Stimulated activated CD8-positive, alpha-beta memory T cell treated with anti-CD3 and anti-CD28 coated beads, Interleukin-2, amount 100 ng/mL, for 1 hour (primary cell): ENCODE data around the gene AFAP1.
"Not testable (repeated sequence)": the region's sequence is repeated elsewhere in the genome, so short reads cannot be mapped to it uniquely, and the experiment has no call there.

Experiments
- DNase-seq, 2 donors: peaks; one replicate each; pipeline ENCODE4 v3.0.0-alpha.2; 2020; ENCODE audit warnings: low read depth in 2 of 2

AFAP1 gene

DNA sequence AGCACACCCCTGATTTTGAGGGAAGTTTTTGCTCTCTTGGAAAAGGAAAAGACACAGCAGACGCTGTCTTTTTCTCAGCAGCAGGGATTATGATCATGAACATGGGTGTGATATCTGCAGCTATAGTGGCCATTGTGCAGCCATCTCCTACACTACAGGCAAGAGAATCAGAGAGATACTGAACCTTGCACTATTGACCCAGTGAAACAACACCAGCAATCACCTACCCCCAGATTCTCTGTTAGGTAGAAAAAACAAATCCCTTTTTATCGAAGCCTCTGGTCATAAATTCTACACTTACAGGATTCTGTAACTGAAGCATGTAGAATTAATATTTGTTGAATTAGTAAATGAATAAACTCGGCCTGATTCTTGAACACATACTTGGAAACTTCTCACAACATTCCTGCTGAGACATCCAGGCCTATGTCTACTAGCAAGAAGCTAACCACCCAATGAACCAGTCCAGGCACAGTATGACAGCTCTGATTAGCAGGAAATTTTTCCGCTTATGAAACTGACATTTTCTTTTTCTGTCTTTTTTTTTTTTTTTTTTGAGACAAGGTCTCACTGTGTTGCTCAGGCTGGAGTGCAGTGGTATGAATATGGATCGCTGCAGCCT lies 5.0 kb upstream of the AFAP1 start:
- no peak for DNase-seq

- not testable (repeated sequence) for DNase-seq
Observed at GRCh38 chr4:7943688-7944087, 4.0 kb upstream of the AFAP1 start.

DNA sequence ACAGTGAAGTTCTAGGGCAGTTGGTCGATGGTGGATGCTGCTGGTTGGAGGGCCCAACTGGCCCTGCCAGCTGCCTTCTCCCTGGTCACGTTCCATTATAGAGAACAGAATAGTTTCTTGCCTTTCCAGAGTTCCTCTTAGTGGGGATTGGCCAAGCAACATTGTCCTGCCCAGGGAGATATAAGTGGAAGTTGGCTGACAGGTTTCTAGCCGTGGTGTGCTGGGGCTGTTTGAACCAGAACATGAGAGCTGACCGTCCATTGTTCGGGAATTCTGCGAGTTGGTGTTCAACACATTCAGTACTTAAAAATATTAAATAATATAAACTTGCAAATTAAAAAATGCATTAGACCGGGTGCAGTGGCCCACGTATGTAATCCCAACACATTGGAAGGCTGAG lies 3.5 kb upstream of the AFAP1 start:
- DNase-seq = no peak

DNA sequence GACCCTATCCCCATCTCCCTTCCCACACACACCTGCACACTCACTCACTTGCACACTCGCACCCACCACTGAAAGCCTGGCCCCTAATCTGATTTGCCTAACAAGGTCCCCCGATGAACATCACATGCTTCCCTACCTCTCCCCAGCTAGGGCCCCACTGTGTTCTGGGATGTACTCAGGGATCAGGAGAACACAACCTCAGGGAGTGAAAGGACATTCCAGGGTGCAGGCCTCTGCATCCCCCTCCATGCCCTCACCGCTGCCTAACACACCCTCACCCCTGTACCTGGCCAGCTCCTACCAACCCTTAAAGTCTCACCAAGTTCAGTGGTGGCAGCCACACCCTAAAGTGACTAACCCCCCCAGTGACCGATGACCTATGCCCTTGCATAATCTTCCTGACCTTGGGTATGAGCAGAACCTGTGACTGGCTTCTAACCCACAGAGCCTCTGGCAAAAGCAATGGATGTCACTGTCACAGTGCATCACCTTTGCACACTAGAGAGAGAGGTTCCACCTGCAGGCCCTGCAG lies 2.4 kb upstream of the AFAP1 start:
- DNase-seq = no peak

DNA sequence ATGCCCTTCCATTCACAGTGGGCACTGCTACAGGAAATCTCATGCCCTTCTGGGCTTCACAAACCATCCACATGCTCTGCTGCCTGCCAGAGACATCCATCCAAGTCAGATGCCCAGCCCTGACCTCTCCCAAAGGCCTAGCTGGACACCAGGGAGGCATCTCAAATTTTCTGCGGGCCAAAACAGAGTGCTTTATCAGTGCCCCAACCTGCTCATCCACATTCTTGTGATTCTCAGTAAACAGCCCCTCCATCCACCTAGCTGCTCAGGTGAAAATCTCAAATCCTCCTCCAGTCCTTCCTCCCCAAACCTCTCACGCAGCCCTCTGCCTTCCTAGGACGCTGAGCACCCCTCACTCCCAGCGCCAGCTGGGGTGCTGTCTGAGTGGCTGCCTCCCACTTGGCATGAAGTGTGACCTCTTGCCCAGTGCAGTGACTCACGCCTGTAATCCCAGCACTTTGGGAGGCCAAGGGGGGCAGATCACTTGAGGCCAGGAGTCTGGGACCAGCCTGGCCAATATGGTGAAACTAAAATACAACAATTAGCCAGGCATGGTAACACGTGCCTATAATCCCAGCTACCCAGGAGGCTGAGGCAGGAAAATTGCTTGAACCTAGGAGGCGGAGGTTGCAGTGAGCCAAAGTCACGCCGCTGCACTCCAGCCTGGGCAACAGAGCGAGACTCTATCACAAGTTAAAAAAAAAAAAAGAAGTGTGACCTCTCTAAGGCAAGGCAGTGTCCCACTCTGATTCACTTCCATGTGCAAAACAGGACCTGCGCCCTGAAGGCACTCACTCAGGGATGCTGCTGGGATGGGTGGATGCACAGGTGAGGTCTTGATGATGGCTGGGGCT lies 1.7 kb upstream of the AFAP1 start:
- DNase-seq = no peak

DNA sequence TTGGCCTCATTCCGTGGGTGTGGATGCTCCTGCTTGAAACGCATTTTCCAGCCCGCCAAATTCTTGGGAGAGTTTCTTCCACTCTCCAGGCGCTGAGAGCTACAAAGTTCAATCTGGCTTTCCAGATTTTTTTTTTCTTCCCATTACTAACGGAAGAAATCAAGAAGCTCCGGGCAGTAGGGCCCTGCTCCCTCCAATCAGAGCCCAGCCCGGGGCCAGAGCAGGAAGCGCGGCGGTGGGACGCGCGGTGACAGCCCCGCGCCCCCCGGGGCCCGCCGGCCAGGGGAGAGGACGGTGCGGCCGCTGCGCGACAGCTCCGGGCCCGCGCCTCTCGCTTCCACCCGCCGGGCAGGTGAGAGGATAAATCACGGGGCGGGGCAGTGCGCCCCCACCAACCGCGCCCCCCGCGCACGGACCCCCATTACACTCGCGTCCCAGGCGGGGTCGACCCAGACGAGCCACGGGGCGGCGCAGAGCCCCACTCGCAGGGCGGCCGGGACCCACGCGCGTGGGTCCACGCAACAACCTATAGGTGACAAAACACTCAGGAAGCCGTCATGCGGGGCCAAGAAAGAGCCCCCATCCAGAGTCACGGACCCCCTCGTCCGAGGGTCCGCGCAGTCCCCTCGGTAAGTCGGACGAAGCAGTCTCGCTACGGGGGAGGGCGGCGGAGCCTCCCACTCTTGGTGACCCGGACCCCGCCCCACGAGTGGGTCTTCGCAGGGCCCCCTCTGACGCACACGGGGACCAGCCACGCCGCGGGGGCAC lies 868 bp downstream of the AFAP1 start:
- no peak for DNase-seq

GRCh38 chr4:7938266-7938608 lies 1.4 kb downstream of the AFAP1 start:
- DNase-seq = no peak

DNA sequence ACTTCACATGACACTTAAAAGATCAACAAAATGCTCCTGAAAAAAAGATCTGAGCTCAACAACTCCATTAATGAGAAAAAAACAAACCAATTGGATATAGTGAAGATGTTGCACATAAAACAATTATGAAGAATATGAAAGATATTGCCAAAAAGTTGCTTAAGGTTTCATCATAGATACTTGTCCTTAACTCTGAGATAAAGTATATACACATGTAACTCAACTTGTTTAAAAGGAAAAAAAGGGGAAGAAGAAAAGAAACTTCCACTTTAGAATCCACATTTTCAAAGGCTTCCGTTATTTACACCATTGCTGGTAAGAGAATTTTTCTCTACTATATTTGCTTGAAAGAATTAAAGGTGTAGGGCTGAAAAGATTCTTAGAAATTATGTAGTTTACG lies 2.7 kb downstream of the AFAP1 start:
- no peak for DNase-seq

DNA sequence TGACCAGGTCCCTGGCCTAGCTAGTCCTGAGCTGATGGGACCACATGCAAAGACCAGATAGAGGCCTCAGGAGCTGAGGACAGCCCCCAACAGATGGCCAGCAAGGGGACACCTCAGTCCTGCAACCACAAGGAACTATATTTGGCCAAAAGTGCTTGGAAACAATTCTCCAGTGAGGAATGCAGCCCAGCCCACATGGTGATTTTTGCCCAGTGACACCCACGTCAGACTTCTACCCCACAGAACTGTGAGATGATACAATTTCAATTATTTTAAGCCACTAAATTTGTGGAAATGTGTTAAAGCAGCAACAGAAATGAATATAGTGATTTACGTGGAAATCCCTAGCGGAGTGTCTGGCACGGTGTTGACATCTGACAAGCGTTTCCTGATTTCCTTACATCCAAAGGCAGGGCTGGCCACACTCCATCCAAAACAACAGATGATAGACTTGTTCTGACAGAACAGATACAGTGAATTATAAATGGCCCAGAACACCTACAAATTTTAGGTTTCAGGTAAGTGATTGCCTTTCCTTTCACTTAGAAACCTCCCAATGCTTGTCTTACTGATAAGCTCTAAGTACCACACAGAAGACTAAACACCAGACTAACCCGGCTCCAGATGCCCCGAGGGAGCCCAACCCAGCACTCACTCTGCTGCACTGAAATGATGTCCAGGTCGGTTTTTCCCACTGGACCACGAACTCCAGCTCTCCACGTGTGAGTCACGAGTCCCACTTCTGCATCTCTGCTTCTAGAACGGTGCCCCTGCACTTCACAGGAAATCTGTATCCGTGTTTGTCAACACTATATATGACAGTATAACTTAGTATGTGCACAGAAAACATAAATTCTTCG lies 5.8 kb downstream of the AFAP1 start:
- no peak for DNase-seq

DNA sequence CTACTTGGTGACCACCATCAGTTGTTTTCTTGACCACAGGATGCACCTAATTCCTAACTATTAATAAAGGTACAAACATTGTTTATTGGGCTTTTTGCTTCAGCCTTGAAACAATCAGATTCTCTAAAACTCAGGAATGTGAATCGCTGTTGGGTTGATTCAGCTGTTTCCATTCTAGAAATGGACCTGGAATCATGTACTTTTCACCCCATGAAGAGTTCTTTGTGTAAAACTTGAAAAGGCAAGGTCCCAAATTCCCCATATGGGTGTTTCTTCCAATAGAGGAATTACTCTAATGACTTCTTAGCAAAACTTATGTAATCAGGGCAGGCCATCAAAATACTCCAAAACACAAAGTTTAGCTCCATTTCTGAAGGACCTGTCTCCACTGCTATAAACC lies 7.4 kb downstream of the AFAP1 start:
- no peak for DNase-seq

DNA sequence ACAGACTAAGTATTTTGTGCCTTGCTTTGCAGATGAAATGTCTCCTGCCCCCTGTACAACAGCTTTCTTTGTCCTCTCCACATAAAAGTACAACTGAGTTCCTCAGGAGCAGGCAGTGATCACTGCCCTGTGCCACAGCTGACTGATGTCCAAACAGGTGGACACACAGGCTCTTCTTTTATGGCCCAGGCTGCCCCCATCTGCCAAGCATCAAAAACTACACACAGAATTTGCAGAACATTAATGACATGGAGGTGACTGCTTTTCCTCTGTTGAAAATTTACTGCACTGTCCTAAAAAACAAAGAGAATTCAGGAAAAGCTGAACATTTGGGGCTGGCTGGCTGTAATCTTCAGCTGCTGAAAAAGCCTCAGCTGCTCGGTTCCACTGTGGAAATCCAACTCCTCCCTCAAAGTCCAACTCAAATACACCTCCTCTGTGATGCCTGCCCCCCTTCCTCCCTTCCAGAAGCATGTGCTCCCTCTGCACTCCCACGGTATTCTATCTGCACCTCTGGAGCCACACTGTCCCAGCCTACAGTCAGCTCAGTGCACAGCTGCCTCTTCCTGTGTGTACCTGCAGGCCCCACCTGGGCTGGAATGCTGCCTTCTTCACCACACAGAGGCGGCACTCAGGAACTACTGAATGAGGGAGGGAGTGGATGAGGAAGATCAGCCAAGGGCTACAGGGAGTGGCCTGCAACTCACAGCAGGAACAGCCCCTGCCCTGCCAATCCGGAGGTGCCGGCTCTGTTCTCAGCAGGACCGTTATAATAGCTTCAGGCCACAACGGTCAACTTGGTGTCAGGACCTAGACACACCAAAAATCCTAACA lies 10.3 kb downstream of the AFAP1 start:
- no peak for DNase-seq

- DNase-seq = no peak
Observed at GRCh38 chr4:7928711-7929110, 10.9 kb downstream of the AFAP1 start.

GRCh38 chr4:7926822-7927221 lies 12.8 kb downstream of the AFAP1 start:
- no peak for DNase-seq

- DNase-seq = no peak
Observed at GRCh38 chr4:7924570-7924969, 15.1 kb downstream of the AFAP1 start.

DNA sequence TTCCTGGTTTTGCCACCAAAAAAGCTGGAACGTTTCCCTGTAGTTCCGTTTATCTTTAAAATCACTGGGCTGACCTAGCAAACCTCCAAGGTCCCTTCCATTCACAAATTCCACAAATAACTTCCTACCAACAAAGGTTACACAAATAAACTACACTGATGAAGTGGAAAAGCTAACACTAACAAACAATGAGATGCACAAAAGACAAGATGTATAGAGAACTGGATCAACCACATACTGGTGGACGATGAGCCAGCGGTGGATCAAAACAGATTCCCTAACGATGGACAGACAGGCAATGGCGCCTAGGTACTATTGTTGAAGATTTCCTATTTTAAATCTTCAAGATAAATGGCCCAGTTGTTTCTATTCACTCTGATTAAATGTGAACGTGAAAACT lies 15.5 kb downstream of the AFAP1 start:
- no peak for DNase-seq

- DNase-seq = no peak
Observed at GRCh38 chr4:7922466-7922865, 17.2 kb downstream of the AFAP1 start.

DNA sequence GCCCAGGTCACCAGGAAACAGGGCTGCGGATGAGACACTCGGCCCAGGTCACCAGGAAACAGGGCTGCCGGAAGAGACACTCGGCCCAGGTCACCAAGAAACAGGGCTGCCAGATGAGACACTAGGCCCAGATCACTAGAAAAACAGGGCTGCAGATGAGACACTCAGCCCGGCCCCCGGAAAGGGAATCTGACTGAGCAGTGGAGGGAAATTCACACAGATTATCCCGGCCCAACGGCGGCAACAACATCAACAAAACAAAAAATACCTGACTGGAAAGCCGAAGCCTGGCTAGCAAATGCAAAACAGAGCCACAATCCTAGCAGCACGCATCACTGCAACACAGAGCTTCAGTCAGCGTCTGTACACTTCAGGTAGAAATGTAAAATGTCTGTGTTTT lies 20.7 kb downstream of the AFAP1 start:
- DNase-seq = no peak

GRCh38 chr4:7918187-7918586 lies 21.5 kb downstream of the AFAP1 start:
- not testable (repeated sequence) for DNase-seq

- no peak for DNase-seq
Observed at GRCh38 chr4:7917669-7918068, 22.0 kb downstream of the AFAP1 start.

- no peak for DNase-seq
Observed at GRCh38 chr4:7915875-7916242, 23.8 kb downstream of the AFAP1 start.

DNA sequence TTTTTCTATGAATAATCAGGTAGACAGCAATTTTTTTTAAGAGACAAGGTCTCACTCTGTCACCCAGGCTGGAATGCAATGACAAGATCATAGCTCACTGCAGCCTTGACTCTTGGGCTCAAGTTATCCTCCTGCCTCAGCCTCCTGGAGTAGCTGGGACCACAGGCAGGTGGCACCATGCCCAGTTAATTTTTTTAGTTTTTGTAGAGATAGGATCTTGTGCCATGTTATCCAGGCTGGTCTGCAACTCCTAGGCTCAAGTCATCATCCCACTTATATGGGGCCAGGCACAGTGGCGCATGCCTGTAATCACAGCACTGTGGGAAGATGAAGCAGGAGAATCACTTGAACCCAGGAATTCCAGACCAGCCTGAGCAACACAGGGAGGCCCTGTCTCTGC lies 26.8 kb downstream of the AFAP1 start:
- no peak for DNase-seq
